GM23248 (cell line): ENCODE data around the gene APOL4.

Source experiments
- EZH2 ChIP-seq: fragments of 200-600 bp; sonication (generic); IDR thresholded peaks from 2 replicates; pipeline ENCODE4 v1.6.1; 2018; ENCODE audit warnings: antibody characterized with exemption, mild to moderate bottlenecking; ENCODE audit not compliant: insufficient read depth, poor library complexity, severe bottlenecking
- EZH2phosphoT487 ChIP-seq: fragments of 200-600 bp; sonication (generic); IDR thresholded peaks from 2 replicates; pipeline ENCODE4 v1.6.1; 2018; ENCODE audit warnings: antibody characterized with exemption, moderate library complexity, mild to moderate bottlenecking, low read depth; ENCODE audit not compliant: insufficient read depth

DNA sequence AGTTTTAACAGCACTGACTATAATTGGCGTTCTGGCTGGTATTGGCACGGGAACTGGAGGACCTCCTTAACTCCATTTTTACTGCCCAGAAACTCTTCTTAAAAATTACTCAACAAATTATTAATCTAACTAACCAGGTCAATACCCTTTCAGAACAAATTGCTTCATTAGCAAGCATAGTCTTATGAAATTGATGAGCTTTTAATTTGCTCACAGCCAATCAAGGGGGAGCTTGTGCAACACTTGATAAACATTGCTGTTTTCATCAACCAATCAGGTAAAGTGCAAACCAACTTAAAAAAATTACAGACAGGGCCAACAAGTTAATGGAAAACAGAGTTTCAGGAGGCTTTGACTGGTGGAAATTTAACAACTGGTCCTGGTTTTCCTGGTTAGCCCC, 36.5 kb downstream of the APOL4 start:
- TF ChIP-seq EZH2: no peak
- TF ChIP-seq EZH2phosphoT487: no peak
